GM12878 (cell line): ENCODE results near the gene C22orf15. TPM values are rescaled to one million over a fixed set of nuclear protein-coding genes. Genes with fewer than 3 reads are reported as not detected.

ENCODE experiments used
- ATAC-seq: fragments of 200-7000 bp; cut with Tn5 transposase; 3 replicates; pipeline ENCODE4 v1.9.1; 2020; ENCODE audit warnings: mild to moderate bottlenecking, moderate library complexity
- BruUV-seq: library from RNA; stranded (reverse); fragments of 400-500 nt; replicated peaks from 2 replicates; lab custom pipeline; 2021; lab: Mats Ljungman, UMichigan
- CTCF ChIA-PET: fragments of 300-600 bp; sonication (Branson Sonifier 250); formaldehyde crosslinking; extraction: SDS; loops from one replicate; lab custom pipeline; 2021; ENCODE audit warnings: inconsistent platforms; lab: Yijun Ruan, JAX
- POLR2A ChIA-PET: fragments of 350-600 bp; formaldehyde crosslinking; extraction: SDS; loops from one replicate; lab custom pipeline; 2021; ENCODE audit warnings: inconsistent platforms; lab: Charles Lee
- RAD21 ChIA-PET: fragments of 300-600 bp; sonication (Branson Sonifier 250); formaldehyde crosslinking; loops from one replicate; lab custom pipeline; 2023; ENCODE audit warnings: antibody characterized with exemption; ENCODE audit not compliant: unreplicated experiment; lab: Charles Lee
- SMC1A ChIA-PET: fragments of 300-600 bp; sonication (Branson Sonifier 250); formaldehyde crosslinking; loops from one replicate; lab custom pipeline; 2023; ENCODE audit not compliant: unreplicated experiment, uncharacterized antibody; lab: Charles Lee
- DNase-seq: peaks from one replicate; pipeline ENCODE4 v3.0.0-alpha.2; 2011; ENCODE audit warnings: low read depth, low spot score
- FAIRE-seq: peaks from 3 replicates; lab custom pipeline; 2011; peaks lifted over from hg19 to GRCh38; lab: Jason Lieb, UNC
- H2AFZ ChIP-seq: 2 replicates; pipeline ENCODE4 v1.6.0; 2011; ENCODE audit warnings: low read depth, low read length, control low read depth; ENCODE audit not compliant: control insufficient read depth
- H3K27ac ChIP-seq: 2 replicates; pipeline ENCODE4 v1.5.1; 2011; ENCODE audit warnings: control low read depth; ENCODE audit not compliant: control insufficient read depth, insufficient read depth
- H3K27me3 ChIP-seq, 2 experiments: replicated peaks in 1 of 2; 2 replicates each; pipeline versions ENCODE4 v1.6.0 to v1.6.1; 2011; ENCODE audit warnings: low read length in 1 of 2; ENCODE audit not compliant: control insufficient read depth in 2 of 2, insufficient read depth in 2 of 2
- H3K36me3 ChIP-seq, 2 experiments: 2 replicates each; pipeline ENCODE4 v1.5.1; 2011; ENCODE audit warnings: low read length in 1 of 2; ENCODE audit not compliant: control insufficient read depth in 2 of 2, insufficient read depth in 2 of 2
- H3K4me1 ChIP-seq: 2 replicates; pipeline ENCODE4 v1.6.1; 2011; ENCODE audit warnings: mild to moderate bottlenecking, low read length, moderate library complexity, mixed read lengths; ENCODE audit not compliant: control insufficient read depth, insufficient read depth
- H3K4me2 ChIP-seq: 2 replicates; pipeline ENCODE4 v1.6.0; 2011; ENCODE audit warnings: control low read depth; ENCODE audit not compliant: control insufficient read depth, insufficient read depth
- H3K4me3 ChIP-seq: fragments of 200-600 bp; sonication (generic); 2 replicates; pipeline ENCODE4 v1.5.1; 2016
- H3K79me2 ChIP-seq: 2 replicates; pipeline ENCODE4 v1.6.0; 2011; ENCODE audit warnings: low read length; ENCODE audit not compliant: control insufficient read depth, insufficient read depth
- H3K9ac ChIP-seq: 2 replicates; pipeline ENCODE4 v1.8.0; 2011; ENCODE audit warnings: low read length, control low read depth, mixed read lengths; ENCODE audit not compliant: control insufficient read depth, insufficient read depth
- H3K9me3 ChIP-seq: replicated peaks from 3 replicates; pipeline ENCODE4 v1.5.1; 2011; ENCODE audit warnings: mild to moderate bottlenecking, low read length; ENCODE audit not compliant: control insufficient read depth, insufficient read depth
- H4K20me1 ChIP-seq: 2 replicates; pipeline ENCODE4 v1.6.0; 2011; ENCODE audit not compliant: control insufficient read depth, insufficient read depth
- WRNIP1 ChIP-seq: IDR thresholded peaks from 2 replicates; pipeline ENCODE4 v1.6.1; 2011; ENCODE audit warnings: low read depth, low read length, improper control_type of control experiment, borderline replicate concordance
- ZNF24 ChIP-seq: fragments of 450-650 bp; IDR thresholded peaks from 2 replicates; pipeline ENCODE4 v1.6.1; 2017; ENCODE audit warnings: antibody characterized with exemption, mild to moderate bottlenecking
- WGBS: methylation state at CpG from one replicate; pipeline ENCODE4 v1.1.6; 2016; ENCODE audit warnings: low lambda C conversion rate; ENCODE audit not compliant: insufficient replicate concordance, insufficient coverage; ENCODE audit errors: missing lambda C conversion rate; 5-methylcytosine and 5-hydroxymethylcytosine counted together
- in situ Hi-C: fragments of 300-500 bp; cut with MboI; formaldehyde crosslinking; loops from 9 replicates; pipeline ENCODE4 v1.14.3; 2018; ENCODE audit warnings: mixed read lengths
- intact Hi-C: fragments of 100-400 bp; cut with micrococcal nuclease; formaldehyde crosslinking; loops from one replicate; pipeline ENCODE4 v1.14.2; 2022; ENCODE audit not compliant: unreplicated experiment
- polyA plus RNA-seq, 11 experiments: library from polyadenylated mRNA; depleted of rRNA in 4 of 11; unstranded in 6 of 11; stranded (reverse) in 5 of 11; fragments of >200 nt; fragmentation: Nextera tagmentation in 4 of 11; fragmentation: Illumina TruSeq in 1 of 11; extraction: Ambion mirVana in 4 of 11; extraction: Trizol in 1 of 11; gene quantifications; 1 replicate in 1 of 11; 2 replicates in 10 of 11; pipeline versions ENCODE4 v1.2.1 to v1.2.3, GENCODE V29; 2011 to 2016; ENCODE audit warnings: inconsistent platforms in 2 of 11, missing spikeins in 2 of 11, low read depth in 1 of 11
- total RNA-seq, 4 experiments: library from RNA; depleted of rRNA in 3 of 4; stranded (reverse); fragments of >200 nt in 3 of 4; fragmentation: Illumina TruSeq in 1 of 4; extraction: Trizol in 1 of 4; gene quantifications; 2 replicates each; pipeline versions ENCODE4 v1.2.1 to v1.2.3, GENCODE V29; 2013 to 2021
- TF ChIP-seq, protein P1 (sequence below): fragments of 450-650 bp; IDR thresholded peaks from 2 replicates; pipeline ENCODE4 v1.6.1; 2017; ENCODE audit warnings: mild to moderate bottlenecking, moderate library complexity
- TF ChIP-seq, protein P2 (sequence below): fragments of 450-650 bp; IDR thresholded peaks from 2 replicates; pipeline ENCODE4 v1.6.1; 2017; ENCODE audit warnings: mild to moderate bottlenecking, moderate library complexity

The C22orf15 gene
- total and polyA plus RNA-seq, 10 of the 15 experiments (the other 5 are each of a cell fraction or from before 2014, with no cell fraction given), result 0.05 to 0.47 (median 0.13) TPM; not detected in 3

DNA sequence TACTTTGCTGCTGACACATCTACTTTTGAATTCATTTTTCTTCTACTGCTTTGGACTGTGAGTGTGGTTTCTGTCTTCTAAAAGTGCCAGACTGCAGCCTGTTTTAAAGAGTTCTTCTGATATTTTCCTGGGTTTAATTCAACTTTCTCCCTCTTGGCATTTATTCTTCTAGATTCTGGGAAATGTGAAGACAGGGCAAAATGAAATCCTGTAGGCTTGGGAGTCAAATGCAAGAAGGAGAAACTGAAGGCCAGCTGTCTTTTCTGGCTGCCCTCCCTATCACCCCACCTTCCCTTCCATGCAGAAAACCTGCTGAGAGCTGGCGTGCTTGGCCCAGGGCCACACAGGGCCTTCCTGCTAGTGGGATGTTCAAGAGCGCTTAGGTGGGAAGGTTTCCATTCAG, 19.5 kb upstream of the C22orf15 start:
- H3K36me3 ChIP-seq, result no peaks in the 10 kb centered on the region; a peak in 1 of 4 replicates
- no peak overlapping the region for H3K27ac ChIP-seq
- ATAC-seq (no peak), DNase-seq (no peak), FAIRE-seq (no peak)
- CTCF ChIA-PET, result no interaction called here
- no peaks in the 10 kb centered on the region; the same call in 2 of the 3 replicates for H3K9me3 ChIP-seq
- TF ChIP-seq WRNIP1, result no peak
- TF ChIP-seq, protein P1, sequence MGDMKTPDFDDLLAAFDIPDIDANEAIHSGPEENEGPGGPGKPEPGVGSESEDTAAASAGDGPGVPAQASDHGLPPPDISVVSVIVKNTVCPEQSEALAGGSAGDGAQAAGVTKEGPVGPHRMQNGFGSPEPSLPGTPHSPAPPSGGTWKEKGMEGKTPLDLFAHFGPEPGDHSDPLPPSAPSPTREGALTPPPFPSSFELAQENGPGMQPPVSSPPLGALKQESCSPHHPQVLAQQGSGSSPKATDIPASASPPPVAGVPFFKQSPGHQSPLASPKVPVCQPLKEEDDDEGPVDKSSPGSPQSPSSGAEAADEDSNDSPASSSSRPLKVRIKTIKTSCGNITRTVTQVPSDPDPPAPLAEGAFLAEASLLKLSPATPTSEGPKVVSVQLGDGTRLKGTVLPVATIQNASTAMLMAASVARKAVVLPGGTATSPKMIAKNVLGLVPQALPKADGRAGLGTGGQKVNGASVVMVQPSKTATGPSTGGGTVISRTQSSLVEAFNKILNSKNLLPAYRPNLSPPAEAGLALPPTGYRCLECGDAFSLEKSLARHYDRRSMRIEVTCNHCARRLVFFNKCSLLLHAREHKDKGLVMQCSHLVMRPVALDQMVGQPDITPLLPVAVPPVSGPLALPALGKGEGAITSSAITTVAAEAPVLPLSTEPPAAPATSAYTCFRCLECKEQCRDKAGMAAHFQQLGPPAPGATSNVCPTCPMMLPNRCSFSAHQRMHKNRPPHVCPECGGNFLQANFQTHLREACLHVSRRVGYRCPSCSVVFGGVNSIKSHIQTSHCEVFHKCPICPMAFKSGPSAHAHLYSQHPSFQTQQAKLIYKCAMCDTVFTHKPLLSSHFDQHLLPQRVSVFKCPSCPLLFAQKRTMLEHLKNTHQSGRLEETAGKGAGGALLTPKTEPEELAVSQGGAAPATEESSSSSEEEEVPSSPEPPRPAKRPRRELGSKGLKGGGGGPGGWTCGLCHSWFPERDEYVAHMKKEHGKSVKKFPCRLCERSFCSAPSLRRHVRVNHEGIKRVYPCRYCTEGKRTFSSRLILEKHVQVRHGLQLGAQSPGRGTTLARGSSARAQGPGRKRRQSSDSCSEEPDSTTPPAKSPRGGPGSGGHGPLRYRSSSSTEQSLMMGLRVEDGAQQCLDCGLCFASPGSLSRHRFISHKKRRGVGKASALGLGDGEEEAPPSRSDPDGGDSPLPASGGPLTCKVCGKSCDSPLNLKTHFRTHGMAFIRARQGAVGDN, result peak; percentile 96
- peak; percentile 87 for TF ChIP-seq ZNF24
- TF ChIP-seq, protein P2, sequence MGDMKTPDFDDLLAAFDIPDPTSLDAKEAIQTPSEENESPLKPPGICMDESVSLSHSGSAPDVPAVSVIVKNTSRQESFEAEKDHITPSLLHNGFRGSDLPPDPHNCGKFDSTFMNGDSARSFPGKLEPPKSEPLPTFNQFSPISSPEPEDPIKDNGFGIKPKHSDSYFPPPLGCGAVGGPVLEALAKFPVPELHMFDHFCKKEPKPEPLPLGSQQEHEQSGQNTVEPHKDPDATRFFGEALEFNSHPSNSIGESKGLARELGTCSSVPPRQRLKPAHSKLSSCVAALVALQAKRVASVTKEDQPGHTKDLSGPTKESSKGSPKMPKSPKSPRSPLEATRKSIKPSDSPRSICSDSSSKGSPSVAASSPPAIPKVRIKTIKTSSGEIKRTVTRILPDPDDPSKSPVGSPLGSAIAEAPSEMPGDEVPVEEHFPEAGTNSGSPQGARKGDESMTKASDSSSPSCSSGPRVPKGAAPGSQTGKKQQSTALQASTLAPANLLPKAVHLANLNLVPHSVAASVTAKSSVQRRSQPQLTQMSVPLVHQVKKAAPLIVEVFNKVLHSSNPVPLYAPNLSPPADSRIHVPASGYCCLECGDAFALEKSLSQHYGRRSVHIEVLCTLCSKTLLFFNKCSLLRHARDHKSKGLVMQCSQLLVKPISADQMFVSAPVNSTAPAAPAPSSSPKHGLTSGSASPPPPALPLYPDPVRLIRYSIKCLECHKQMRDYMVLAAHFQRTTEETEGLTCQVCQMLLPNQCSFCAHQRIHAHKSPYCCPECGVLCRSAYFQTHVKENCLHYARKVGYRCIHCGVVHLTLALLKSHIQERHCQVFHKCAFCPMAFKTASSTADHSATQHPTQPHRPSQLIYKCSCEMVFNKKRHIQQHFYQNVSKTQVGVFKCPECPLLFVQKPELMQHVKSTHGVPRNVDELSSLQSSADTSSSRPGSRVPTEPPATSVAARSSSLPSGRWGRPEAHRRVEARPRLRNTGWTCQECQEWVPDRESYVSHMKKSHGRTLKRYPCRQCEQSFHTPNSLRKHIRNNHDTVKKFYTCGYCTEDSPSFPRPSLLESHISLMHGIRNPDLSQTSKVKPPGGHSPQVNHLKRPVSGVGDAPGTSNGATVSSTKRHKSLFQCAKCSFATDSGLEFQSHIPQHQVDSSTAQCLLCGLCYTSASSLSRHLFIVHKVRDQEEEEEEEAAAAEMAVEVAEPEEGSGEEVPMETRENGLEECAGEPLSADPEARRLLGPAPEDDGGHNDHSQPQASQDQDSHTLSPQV, result peak; percentile 97
- no peaks in the 10 kb centered on the region for H3K4me1 ChIP-seq
- POLR2A ChIA-PET, result no interaction called here
- no peak overlapping the region for H3K4me2 ChIP-seq
- RAD21 ChIA-PET, result no interaction called here
- no peaks in the 10 kb centered on the region for H3K79me2 ChIP-seq
- no peaks in the 10 kb centered on the region for H3K27me3 ChIP-seq
- SMC1A ChIA-PET, result no interaction called here
- in situ Hi-C loops (no loop called here), intact Hi-C loops (no loop called here)
- H4K20me1 ChIP-seq, result no peaks in the 10 kb centered on the region
- BruUV-seq, result no TSS peak
- no peak overlapping the region for H3K4me3 ChIP-seq
- H3K9ac ChIP-seq, result no peak overlapping the region
- WGBS, result 97% methylated on average over 2 of the region's 2 CpGs
- H2AFZ ChIP-seq, result no peak overlapping the region
